ENCODE results near the gene MEOX1. TPM values are rescaled to one million over a fixed set of nuclear protein-coding genes. Genes with fewer than 3 reads are reported as not detected.

MEOX1 gene
- total and polyA plus RNA-seq, 2 of the 4 experiments (the other 2 are of a cell fraction) = 0.48 to 0.72 TPM

DNA sequence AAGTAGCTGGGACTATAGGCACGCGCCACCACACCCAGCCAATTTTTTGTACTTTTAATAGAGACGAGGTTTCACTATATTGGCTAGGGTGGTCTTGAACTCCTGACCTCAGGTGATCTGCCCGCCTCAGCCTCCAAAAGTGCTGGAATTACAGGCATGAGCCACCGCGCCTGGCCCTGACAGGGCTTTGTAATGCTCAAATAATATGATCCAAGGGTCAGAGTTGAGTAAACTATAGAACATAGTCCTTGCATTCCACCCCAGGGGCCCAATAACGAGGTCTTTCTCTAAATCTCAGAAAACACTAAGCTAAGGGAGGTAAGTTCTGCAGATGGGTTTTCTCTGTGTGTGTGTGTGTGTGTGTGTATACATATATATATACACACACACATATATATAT, 5.8 kb upstream of the MEOX1 start:
- H2BK120ac ChIP-seq (ENCODE audit: low read depth, low read length) = no peak overlapping the region
- no peak overlapping the region for H3K56ac ChIP-seq (ENCODE audit: extremely low read depth, insufficient read depth, low read length)
- H2BK15ac ChIP-seq (ENCODE audit: low read depth, low read length) = no peak overlapping the region
- in situ Hi-C loops (cut with MboI; ENCODE audit: low sequenced_read_pairs) (no loop called here), intact Hi-C loops (cut with micrococcal nuclease) (no loop called here), dilution Hi-C loops (cut with HindIII; ENCODE audit: low sequenced_read_pairs, unreplicated experiment) (no loop called here)
- no peak overlapping the region for H4K5ac ChIP-seq (ENCODE audit: low read depth, low read length)
- H3K23ac ChIP-seq (ENCODE audit: low read depth, low read length) = no peak overlapping the region
- no peak overlapping the region for H2BK20ac ChIP-seq (ENCODE audit: low read depth, low read length)
- ATAC-seq (ENCODE audit: low read depth) = peak; percentile 21; the same call in 1 of the 2 replicates
- no peak overlapping the region for H3K18ac ChIP-seq (ENCODE audit: low read depth, low read length)
- no peak overlapping the region for H3K14ac ChIP-seq (replicated peaks; ENCODE audit: low read depth, low read length)
- no peak overlapping the region for H3K27ac ChIP-seq (ENCODE audit: insufficient read depth, low read length)
- H3K9me3 ChIP-seq (ENCODE audit: control insufficient read depth, insufficient read depth, low read length) = no peaks in the 10 kb centered on the region
- no CpG with 5 or more reads among the region's 7 CpGs for WGBS, 2 experiments (ENCODE audit: extremely low coverage in 2 of 2, insufficient read length in 1 of 2)
- H4K91ac ChIP-seq (ENCODE audit: insufficient read depth, low read depth, low read length) = no peak overlapping the region
- H2AK5ac ChIP-seq (ENCODE audit: low read depth, low read length) = no peak overlapping the region
- H3K4ac ChIP-seq (ENCODE audit: low read depth, low read length) = no peak overlapping the region
- H3K4me2 ChIP-seq (ENCODE audit: low read depth, low read length) = no peak overlapping the region
- DNase-seq = no peak
- H3K4me3 ChIP-seq (ENCODE audit: insufficient read depth, low read depth, low read length) = no peak overlapping the region
- H4K20me1 ChIP-seq (ENCODE audit: insufficient read depth, low read length) = no peaks in the 10 kb centered on the region
- BruUV-seq (replicated peaks) = no TSS peak
- CTCF ChIA-PET = interaction anchor here (0.6 kb wide), 1 partner anchor 91 kb away, joined by 4 read pairs; no protein-coding TSS in a partner anchor
- H3K27me3 ChIP-seq (ENCODE audit: control insufficient read depth, insufficient read depth, low read length) = no peaks in the 10 kb centered on the region; the same call in 1 of the 2 replicates
- H2BK5ac ChIP-seq (ENCODE audit: low read depth, low read length, poor library complexity, severe bottlenecking) = peak overlapping the region; percentile 37
- H3K79me1 ChIP-seq (ENCODE audit: low read depth in 1 of 2, low read length in 2 of 2) = no peaks in the 10 kb centered on the region
- no peak overlapping the region for H3K9ac ChIP-seq (ENCODE audit: low read depth, low read length)
- H3K4me1 ChIP-seq (ENCODE audit: control insufficient read depth, insufficient read depth, low read length) = peaks cover 12% of the 10 kb centered on the region
- H4K8ac ChIP-seq (ENCODE audit: low read depth in 2 of 2, low read length in 2 of 2) = no peak overlapping the region
- TF ChIP-seq RCOR1 (IDR thresholded peaks at IDR 0.05; ENCODE audit: insufficient replicate concordance, low read length) = no peak
- H2AK9ac ChIP-seq (replicated peaks; ENCODE audit: low read depth, low read length, poor library complexity) = no peak overlapping the region
- peaks cover 4% of the 10 kb centered on the region for H3K9me1 ChIP-seq (ENCODE audit: insufficient read depth, low read length)
- no peaks in the 10 kb centered on the region for H3K36me3 ChIP-seq (ENCODE audit: control insufficient read depth, insufficient read depth, low read length)
- POLR2A ChIA-PET (ENCODE audit: unreplicated experiment) = no interaction called here
- H2AFZ ChIP-seq (replicated peaks; ENCODE audit: low read length, poor library complexity) = no peak overlapping the region

Data from IMR-90 (cell line).